ENCODE results near the gene MTAP.

GRCh38 chr9:21968331-21969010 is 166.0 kb downstream of the MTAP start:
- TF ChIP-seq KAT7 (CRISPR knock-in tag; IDR thresholded peaks at IDR 0.05; ENCODE audit: borderline replicate concordance), result no peak
- TF ChIP-seq CTCF (IDR thresholded peaks at IDR 0.05), result no peak
- no peak for TF ChIP-seq TP53 (CRISPR knock-in tag; IDR thresholded peaks at IDR 0.05)
- TF ChIP-seq ZMAT4 (CRISPR knock-in tag; IDR thresholded peaks at IDR 0.05), result no peak
- no peak for TF ChIP-seq E2F4 (CRISPR knock-in tag; IDR thresholded peaks at IDR 0.05; ENCODE audit: borderline replicate concordance, low read depth)
- TF ChIP-seq MAX (CRISPR knock-in tag; IDR thresholded peaks at IDR 0.05), result no peak
- TF ChIP-seq RELA (CRISPR knock-in tag; IDR thresholded peaks at IDR 0.05; ENCODE audit: borderline replicate concordance), result no peak
- TF ChIP-seq CDX4 (CRISPR knock-in tag; IDR thresholded peaks at IDR 0.05; ENCODE audit: borderline replicate concordance), result no peak
- TF ChIP-seq ETV6 (CRISPR knock-in tag; IDR thresholded peaks at IDR 0.05), result no peak
- TF ChIP-seq ZNF121 (CRISPR knock-in tag; IDR thresholded peaks at IDR 0.05), result no peak
- no peak for TF ChIP-seq ATF2 (CRISPR knock-in tag; IDR thresholded peaks at IDR 0.05; ENCODE audit: borderline replicate concordance, low read depth)
- TF ChIP-seq MXD4 (CRISPR knock-in tag; IDR thresholded peaks at IDR 0.05; ENCODE audit: borderline replicate concordance), result no peak
- no peak for TF ChIP-seq NR1H2 (CRISPR knock-in tag; IDR thresholded peaks at IDR 0.05)
- no peak for TF ChIP-seq ZNF232 (CRISPR knock-in tag; IDR thresholded peaks at IDR 0.05)
